Neutrophil (primary cell): ENCODE data around the gene NUTF2.

ENCODE experiments used
- H3K27ac ChIP-seq: fragments of 200-600 bp; sonication (generic); 2 replicates; pipeline ENCODE4 v1.5.1; 2016; ENCODE audit warnings: mild to moderate bottlenecking, moderate library complexity
- H3K27me3 ChIP-seq: fragments of 200-600 bp; sonication (generic); 2 replicates; pipeline ENCODE4 v1.6.0; 2016; ENCODE audit warnings: mild to moderate bottlenecking
- H3K36me3 ChIP-seq: fragments of 200-600 bp; sonication (generic); 2 replicates; pipeline ENCODE4 v1.5.1; 2017
- H3K4me1 ChIP-seq, 2 experiments: fragments of 200-600 bp in 1 of 2; sonication (generic) in 1 of 2; 1 replicate in 1 of 2; 2 replicates in 1 of 2; pipeline versions ENCODE4 v1.5.1 to v1.6.1; 2013 to 2016; ENCODE audit warnings: low read depth in 1 of 2, low read length in 1 of 2, mild to moderate bottlenecking in 1 of 2, moderate library complexity in 1 of 2; ENCODE audit not compliant: control insufficient read depth in 1 of 2, insufficient read depth in 1 of 2
- H3K4me3 ChIP-seq, 2 experiments: fragments of 200-600 bp in 1 of 2; sonication (generic) in 1 of 2; 1 replicate in 1 of 2; 2 replicates in 1 of 2; pipeline ENCODE4 v1.5.1; 2013 to 2016; ENCODE audit warnings: low read depth in 1 of 2, low read length in 1 of 2, mild to moderate bottlenecking in 1 of 2, moderate library complexity in 1 of 2
- H3K9me3 ChIP-seq: fragments of 200-600 bp; sonication (generic); 2 replicates; pipeline ENCODE4 v1.5.1; 2016
- CTCF ChIP-seq: fragments of 200-600 bp; sonication (generic); IDR thresholded peaks from 2 replicates; pipeline ENCODE4 v1.5.1; 2016; ENCODE audit warnings: antibody characterized with exemption

The NUTF2 gene

DNA sequence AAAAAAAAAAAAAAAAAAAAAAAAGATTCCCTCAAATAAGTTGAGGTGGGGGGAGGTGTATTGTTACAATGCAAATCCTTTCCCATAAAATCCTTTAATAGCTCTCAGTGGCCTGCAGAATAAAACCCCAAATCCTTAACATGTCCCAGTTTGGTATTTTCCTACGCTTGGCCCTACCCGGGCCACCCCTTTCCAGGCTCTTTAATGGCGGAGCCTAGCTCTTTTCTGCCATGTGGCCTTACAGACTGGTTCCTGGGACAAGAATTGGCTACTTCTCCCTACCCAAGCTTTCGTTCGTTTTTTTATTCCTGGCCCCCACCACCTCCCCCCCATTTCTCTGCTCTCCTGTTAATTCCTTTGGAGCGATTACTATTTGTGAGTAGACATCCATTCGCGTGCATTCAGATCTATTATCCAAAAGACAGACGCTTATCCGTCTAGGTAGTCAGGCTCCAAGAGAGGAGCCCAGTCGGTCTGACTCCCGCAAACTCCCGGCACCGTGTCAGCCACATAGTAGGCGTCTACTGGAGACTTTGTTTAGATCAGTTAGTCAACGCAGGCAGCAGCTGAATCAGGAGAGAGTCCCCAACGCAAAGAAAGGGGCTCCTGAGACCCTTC is 5.4 kb upstream of the NUTF2 start:
- H3K4me1 ChIP-seq: peaks cover 33 to 46% of the 10 kb centered on the region in 2 experiments
- no peak for TF ChIP-seq CTCF
- peak overlapping the region; percentile 96 for H3K4me3 ChIP-seq
- H3K36me3 ChIP-seq: no peaks in the 10 kb centered on the region
- no peaks in the 10 kb centered on the region for H3K9me3 ChIP-seq
- H3K27ac ChIP-seq: peak overlapping the region; percentile 92
- H3K27me3 ChIP-seq: no peaks in the 10 kb centered on the region

DNA sequence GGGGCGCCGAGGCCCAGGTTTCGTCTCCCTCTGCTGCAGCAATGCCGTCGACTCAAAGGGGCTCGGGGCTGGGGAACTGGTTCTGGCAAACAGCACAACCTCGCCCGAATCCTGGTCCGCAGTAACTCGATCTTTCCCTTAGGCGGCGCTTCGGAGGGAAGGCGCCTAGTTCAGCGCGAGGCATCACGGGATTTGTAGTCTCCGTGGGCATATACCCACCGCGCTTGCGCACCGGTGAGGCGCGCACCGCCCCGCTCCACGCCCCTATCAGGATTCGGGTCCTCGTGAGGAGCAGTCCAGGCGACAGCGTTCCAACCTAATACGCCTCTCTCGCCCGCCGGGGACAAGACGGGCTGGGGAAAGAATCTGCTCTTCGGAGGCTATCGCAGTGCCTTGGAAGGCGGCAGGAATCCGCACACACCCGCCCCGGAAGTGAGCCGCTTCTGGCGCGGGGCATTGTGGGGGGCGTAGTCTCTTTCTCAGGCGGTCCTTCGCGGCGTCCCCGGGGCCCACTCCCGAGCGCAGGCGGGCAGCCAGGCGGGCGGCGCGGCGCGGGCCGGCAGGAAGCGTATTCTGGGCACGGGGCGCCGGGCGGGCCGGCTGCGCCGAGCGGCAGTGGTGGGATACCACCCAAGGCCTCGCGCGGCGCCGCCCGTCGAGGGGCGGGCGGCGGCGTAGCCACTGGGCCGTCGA is 4.8 kb upstream of the NUTF2 start, which contains the start of gene THAP11:
Gene THAP11 (plus strand): TSS at position 505 of the 693 bp plus-strand sequence. CDS start 235 bp downstream, outside the sequence.
- TF ChIP-seq CTCF: peak; percentile 97
- peak within 1 kb of the TSS; percentile 96 for H3K4me3 ChIP-seq
- no peaks in the 10 kb centered on the region for H3K9me3 ChIP-seq
- H3K36me3 ChIP-seq: no peaks in the 10 kb centered on the region
- H3K4me1 ChIP-seq: peaks cover 33 to 47% of the 10 kb centered on the region in 2 experiments
- peak within 1 kb of the TSS; percentile 92 for H3K27ac ChIP-seq
- no peaks in the 10 kb centered on the region for H3K27me3 ChIP-seq

DNA sequence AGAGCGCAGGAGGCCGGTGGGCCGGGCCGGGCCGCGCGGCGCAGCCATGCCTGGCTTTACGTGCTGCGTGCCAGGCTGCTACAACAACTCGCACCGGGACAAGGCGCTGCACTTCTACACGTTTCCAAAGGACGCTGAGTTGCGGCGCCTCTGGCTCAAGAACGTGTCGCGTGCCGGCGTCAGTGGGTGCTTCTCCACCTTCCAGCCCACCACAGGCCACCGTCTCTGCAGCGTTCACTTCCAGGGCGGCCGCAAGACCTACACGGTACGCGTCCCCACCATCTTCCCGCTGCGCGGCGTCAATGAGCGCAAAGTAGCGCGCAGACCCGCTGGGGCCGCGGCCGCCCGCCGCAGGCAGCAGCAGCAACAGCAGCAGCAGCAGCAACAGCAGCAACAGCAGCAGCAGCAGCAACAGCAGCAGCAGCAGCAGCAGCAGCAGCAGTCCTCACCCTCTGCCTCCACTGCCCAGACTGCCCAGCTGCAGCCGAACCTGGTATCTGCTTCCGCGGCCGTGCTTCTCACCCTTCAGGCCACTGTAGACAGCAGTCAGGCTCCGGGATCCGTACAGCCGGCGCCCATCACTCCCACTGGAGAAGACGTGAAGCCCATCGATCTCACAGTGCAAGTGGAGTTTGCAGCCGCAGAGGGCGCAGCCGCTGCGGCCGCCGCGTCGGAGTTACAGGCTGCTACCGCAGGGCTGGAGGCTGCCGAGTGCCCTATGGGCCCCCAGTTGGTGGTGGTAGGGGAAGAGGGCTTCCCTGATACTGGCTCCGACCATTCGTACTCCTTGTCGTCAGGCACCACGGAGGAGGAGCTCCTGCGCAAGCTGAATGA is 4.0 kb upstream of the NUTF2 start:
- Histone ChIP-seq H3K4me3 (peak overlapping the region; percentile 96), H3K27me3 (no peaks in the 10 kb centered on the region), H3K27ac (peak overlapping the region; percentile 92), H3K9me3 (no peaks in the 10 kb centered on the region), H3K36me3 (no peaks in the 10 kb centered on the region), H3K4me1 (peaks cover 40 to 54% of the 10 kb centered on the region in 2 experiments)
- no peak for TF ChIP-seq CTCF

DNA sequence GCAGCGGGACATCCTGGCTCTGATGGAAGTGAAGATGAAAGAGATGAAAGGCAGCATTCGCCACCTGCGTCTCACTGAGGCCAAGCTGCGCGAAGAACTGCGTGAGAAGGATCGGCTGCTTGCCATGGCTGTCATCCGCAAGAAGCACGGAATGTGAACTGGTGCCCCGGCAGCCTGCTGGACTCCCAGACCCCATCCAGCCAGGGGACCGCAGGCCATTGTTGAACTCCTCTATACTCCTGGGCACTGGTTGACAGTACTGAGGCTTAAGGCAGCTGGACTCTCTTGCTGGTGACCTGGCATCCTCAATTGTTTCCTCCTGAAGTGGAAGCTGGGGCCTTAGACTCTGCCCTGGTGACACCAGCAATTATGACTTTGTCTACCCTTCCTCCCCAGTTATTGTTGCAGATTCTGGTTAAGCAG is 3.4 kb upstream of the NUTF2 start:
- H3K4me1 ChIP-seq: peaks cover 41 to 59% of the 10 kb centered on the region in 2 experiments
- H3K9me3 ChIP-seq: no peaks in the 10 kb centered on the region
- H3K36me3 ChIP-seq: no peaks in the 10 kb centered on the region
- peak overlapping the region; percentile 92 for H3K27ac ChIP-seq
- peak overlapping the region; percentile 96 for H3K4me3 ChIP-seq
- no peaks in the 10 kb centered on the region for H3K27me3 ChIP-seq
- no peak for TF ChIP-seq CTCF

DNA sequence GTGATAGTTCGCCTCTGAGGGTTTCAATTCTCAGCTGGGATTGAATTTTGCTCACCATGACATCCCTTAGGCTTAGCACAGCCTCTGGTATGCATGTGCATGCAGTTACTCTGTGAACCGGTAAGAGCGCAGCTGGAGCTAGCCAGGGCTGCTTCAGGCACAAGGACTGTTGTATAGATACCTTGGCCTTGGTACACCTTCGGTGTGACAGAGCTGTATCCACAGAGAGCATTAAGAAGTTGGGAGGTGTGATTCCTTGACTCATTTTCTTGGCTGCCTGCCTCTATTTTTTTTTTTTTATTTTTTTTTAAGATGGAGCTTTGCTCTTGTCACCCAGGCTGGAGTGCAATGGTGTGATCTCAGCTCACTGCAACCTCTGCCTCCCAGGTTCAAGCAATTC is 2.2 kb upstream of the NUTF2 start:
- H3K27me3 ChIP-seq: no peaks in the 10 kb centered on the region
- no peaks in the 10 kb centered on the region for H3K36me3 ChIP-seq
- no peaks in the 10 kb centered on the region for H3K9me3 ChIP-seq
- H3K4me1 ChIP-seq: peaks cover 41 to 59% of the 10 kb centered on the region in 2 experiments
- H3K27ac ChIP-seq: no peak overlapping the region
- no peak for TF ChIP-seq CTCF
- H3K4me3 ChIP-seq: no peak overlapping the region
